OCI-LY7 (cell line): ENCODE measurements around the gene CFAP74.

Source experiments
- CTCF ChIP-seq: fragments of 200-600 bp; sonication (generic); conservative IDR thresholded peaks from 2 replicates; pipeline ENCODE4 v1.5.1; 2014; ENCODE audit warnings: mild to moderate bottlenecking, antibody characterized with exemption, low read length, moderate library complexity, mixed read lengths
- EZH2phosphoT487 ChIP-seq: fragments of 200-600 bp; sonication (generic); IDR thresholded peaks from 2 replicates; pipeline ENCODE4 v1.6.1; 2018; ENCODE audit warnings: low read depth, borderline replicate concordance, mild to moderate bottlenecking, mixed run types, antibody characterized with exemption, low read length, moderate library complexity, mixed read lengths

- no peak for TF ChIP-seq CTCF
- TF ChIP-seq EZH2phosphoT487: no peak
Observed at GRCh38 chr1:1941211-1941841, 62.3 kb downstream of the CFAP74 start.
